ENCODE measurements around the gene TLL2. TPM values are rescaled to one million over a fixed set of nuclear protein-coding genes. Genes with fewer than 3 reads are reported as not detected.

Gene TLL2
- total RNA-seq, 1 donor from 2014 or later = not detected

GRCh38 chr10:96407560-96408069, 106.1 kb downstream of the TLL2 start:
- Mint-ChIP-seq H3K9me3 (no peaks in the 10 kb centered on the region), H3K27me3 (ENCODE audit: low read depth) (peaks cover 24% of the 10 kb centered on the region), H3K4me1 (ENCODE audit: low read depth) (no peaks in the 10 kb centered on the region), H3K4me3 (ENCODE audit: low read depth) (no peak overlapping the region), H3K27ac (no peak overlapping the region), H3K36me3 (ENCODE audit: low read depth) (no peaks in the 10 kb centered on the region)
- no peak for DNase-seq (ENCODE audit: low spot score)
- intact Hi-C loops (cut with micrococcal nuclease) = no loop called here

GRCh38 chr10:96406091-96406490, 107.6 kb downstream of the TLL2 start:
- Mint-ChIP-seq H3K27ac (no peak overlapping the region), H3K36me3 (ENCODE audit: low read depth) (no peaks in the 10 kb centered on the region), H3K9me3 (no peaks in the 10 kb centered on the region), H3K4me1 (ENCODE audit: low read depth) (no peaks in the 10 kb centered on the region), H3K4me3 (ENCODE audit: low read depth) (no peak overlapping the region), H3K27me3 (ENCODE audit: low read depth) (peaks cover 22% of the 10 kb centered on the region)
- no peak for DNase-seq (ENCODE audit: low spot score)
- intact Hi-C loops (cut with micrococcal nuclease) = no loop called here

- Mint-ChIP-seq H3K4me3 (ENCODE audit: low read depth) (no peak overlapping the region), H3K36me3 (ENCODE audit: low read depth) (no peaks in the 10 kb centered on the region), H3K9me3 (no peaks in the 10 kb centered on the region), H3K27ac (no peak overlapping the region), H3K4me1 (ENCODE audit: low read depth) (no peaks in the 10 kb centered on the region), H3K27me3 (ENCODE audit: low read depth) (peaks cover 25% of the 10 kb centered on the region)
- DNase-seq (ENCODE audit: low spot score) = no peak
- intact Hi-C loops (cut with micrococcal nuclease) = no loop called here
These were observed 111.1 kb downstream of the TLL2 start for GRCh38 chr10:96402417-96403305.

GRCh38 chr10:96401036-96401435, 112.7 kb downstream of the TLL2 start:
- Mint-ChIP-seq H3K36me3 (ENCODE audit: low read depth) (no peaks in the 10 kb centered on the region), H3K4me3 (ENCODE audit: low read depth) (no peak overlapping the region), H3K27ac (no peak overlapping the region), H3K9me3 (no peaks in the 10 kb centered on the region), H3K27me3 (ENCODE audit: low read depth) (peaks cover 28% of the 10 kb centered on the region), H3K4me1 (ENCODE audit: low read depth) (peaks cover 2% of the 10 kb centered on the region)
- no peak for DNase-seq (ENCODE audit: low spot score)
- intact Hi-C loops (cut with micrococcal nuclease) = no loop called here

GRCh38 chr10:96400465-96400864, 113.3 kb downstream of the TLL2 start:
- Mint-ChIP-seq H3K9me3 (no peaks in the 10 kb centered on the region), H3K27ac (no peak overlapping the region), H3K36me3 (ENCODE audit: low read depth) (no peaks in the 10 kb centered on the region), H3K4me3 (ENCODE audit: low read depth) (no peak overlapping the region), H3K27me3 (ENCODE audit: low read depth) (peaks cover 26% of the 10 kb centered on the region), H3K4me1 (ENCODE audit: low read depth) (peaks cover 6% of the 10 kb centered on the region)
- no peak for DNase-seq (ENCODE audit: low spot score)
- intact Hi-C loops (cut with micrococcal nuclease) = no loop called here

GRCh38 chr10:96397902-96398301, 115.8 kb downstream of the TLL2 start:
- Mint-ChIP-seq H3K4me1 (ENCODE audit: low read depth) (peaks cover 6% of the 10 kb centered on the region), H3K27ac (no peak overlapping the region), H3K36me3 (ENCODE audit: low read depth) (no peaks in the 10 kb centered on the region), H3K27me3 (ENCODE audit: low read depth) (peaks cover 30% of the 10 kb centered on the region), H3K9me3 (no peaks in the 10 kb centered on the region), H3K4me3 (ENCODE audit: low read depth) (no peak overlapping the region)
- no peak for DNase-seq (ENCODE audit: low spot score)
- intact Hi-C loops (cut with micrococcal nuclease) = loop anchor here (2.0 to 5.0 kb wide), 2 partner anchors 113 to 434 kb away; partner anchors contain the start of gene LCOR

GRCh38 chr10:96395931-96396877, 117.5 kb downstream of the TLL2 start:
- H3K36me3 Mint-ChIP-seq (ENCODE audit: low read depth) = no peaks in the 10 kb centered on the region
- no peak overlapping the region for H3K4me3 Mint-ChIP-seq (ENCODE audit: low read depth)
- intact Hi-C loops (cut with micrococcal nuclease) = loop anchor here (2.0 to 5.0 kb wide), 2 partner anchors 115 to 436 kb away; partner anchors contain the start of gene LCOR
- peaks cover 27% of the 10 kb centered on the region for H3K27me3 Mint-ChIP-seq (ENCODE audit: low read depth)
- peaks cover 6% of the 10 kb centered on the region for H3K4me1 Mint-ChIP-seq (ENCODE audit: low read depth)
- no peaks in the 10 kb centered on the region for H3K9me3 Mint-ChIP-seq
- H3K27ac Mint-ChIP-seq = no peak overlapping the region
- peak; percentile 37 for DNase-seq (ENCODE audit: low spot score)

GRCh38 chr10:96390460-96390864, 123.3 kb downstream of the TLL2 start:
- no peak for DNase-seq (ENCODE audit: low spot score)
- Mint-ChIP-seq H3K27ac (no peak overlapping the region), H3K4me3 (ENCODE audit: low read depth) (no peak overlapping the region), H3K9me3 (no peaks in the 10 kb centered on the region), H3K27me3 (ENCODE audit: low read depth) (peaks cover 20% of the 10 kb centered on the region), H3K4me1 (ENCODE audit: low read depth) (no peaks in the 10 kb centered on the region), H3K36me3 (ENCODE audit: low read depth) (no peaks in the 10 kb centered on the region)
- intact Hi-C loops (cut with micrococcal nuclease) = no loop called here

GRCh38 chr10:96389785-96390184, 123.9 kb downstream of the TLL2 start:
- peaks cover 20% of the 10 kb centered on the region for H3K27me3 Mint-ChIP-seq (ENCODE audit: low read depth)
- intact Hi-C loops (cut with micrococcal nuclease) = no loop called here
- DNase-seq (ENCODE audit: low spot score) = no peak
- H3K9me3 Mint-ChIP-seq = no peaks in the 10 kb centered on the region
- H3K4me1 Mint-ChIP-seq (ENCODE audit: low read depth) = no peaks in the 10 kb centered on the region
- H3K4me3 Mint-ChIP-seq (ENCODE audit: low read depth) = no peak overlapping the region
- no peaks in the 10 kb centered on the region for H3K36me3 Mint-ChIP-seq (ENCODE audit: low read depth)
- H3K27ac Mint-ChIP-seq = no peak overlapping the region

- intact Hi-C loops (cut with micrococcal nuclease) = no loop called here
- DNase-seq (ENCODE audit: low spot score) = no peak
- H3K36me3 Mint-ChIP-seq (ENCODE audit: low read depth) = no peaks in the 10 kb centered on the region
- H3K27ac Mint-ChIP-seq = no peak overlapping the region
- H3K9me3 Mint-ChIP-seq = no peaks in the 10 kb centered on the region
- peaks cover 10% of the 10 kb centered on the region for H3K27me3 Mint-ChIP-seq (ENCODE audit: low read depth)
- H3K4me1 Mint-ChIP-seq (ENCODE audit: low read depth) = no peaks in the 10 kb centered on the region
- H3K4me3 Mint-ChIP-seq (ENCODE audit: low read depth) = no peak overlapping the region
These were observed 126.1 kb downstream of the TLL2 start for GRCh38 chr10:96387601-96388000.

- intact Hi-C loops (cut with micrococcal nuclease) = no loop called here
- H3K9me3 Mint-ChIP-seq = no peaks in the 10 kb centered on the region
- DNase-seq (ENCODE audit: low spot score) = no peak
- H3K27ac Mint-ChIP-seq = no peak overlapping the region
- no peak overlapping the region for H3K4me3 Mint-ChIP-seq (ENCODE audit: low read depth)
- no peaks in the 10 kb centered on the region for H3K36me3 Mint-ChIP-seq (ENCODE audit: low read depth)
- H3K4me1 Mint-ChIP-seq (ENCODE audit: low read depth) = no peaks in the 10 kb centered on the region
- peaks cover 10% of the 10 kb centered on the region for H3K27me3 Mint-ChIP-seq (ENCODE audit: low read depth)
These were observed 126.6 kb downstream of the TLL2 start for GRCh38 chr10:96387161-96387560.

- intact Hi-C loops (cut with micrococcal nuclease) = no loop called here
- no peak overlapping the region for H3K27ac Mint-ChIP-seq
- no peaks in the 10 kb centered on the region for H3K36me3 Mint-ChIP-seq (ENCODE audit: low read depth)
These were observed 129.2 kb downstream of the TLL2 start for GRCh38 chr10:96384506-96384905.

More at GRCh38 chr10:96384506-96384905, 129.2 kb downstream of the TLL2 start:
- no peak for DNase-seq (ENCODE audit: low spot score)
- Mint-ChIP-seq H3K4me1 (ENCODE audit: low read depth) (no peaks in the 10 kb centered on the region), H3K4me3 (ENCODE audit: low read depth) (no peak overlapping the region), H3K9me3 (no peaks in the 10 kb centered on the region), H3K27me3 (ENCODE audit: low read depth) (peaks cover 8% of the 10 kb centered on the region)
